ENCODE measurements around the gene ANKRD28.
"Not testable (repeated sequence)": the region's sequence is repeated elsewhere in the genome, so short reads cannot be mapped to it uniquely, and the experiment has no call there.

ANKRD28 gene

GRCh38 chr3:15781637-15782402 is 16.0 kb downstream of the ANKRD28 start:
- H3K4me3 ChIP-seq (ENCODE audit: low read length) = no peak overlapping the region
- DNase-seq (ENCODE audit: low read depth, low spot score) = no peak

GRCh38 chr3:15781131-15781530 is 16.6 kb downstream of the ANKRD28 start:
- no peak for DNase-seq (ENCODE audit: low read depth, low spot score)
- H3K4me3 ChIP-seq (ENCODE audit: low read length) = no peak overlapping the region

- DNase-seq (ENCODE audit: low read depth, low spot score) = no peak
- no peak overlapping the region for H3K4me3 ChIP-seq (ENCODE audit: low read length)
Measured at GRCh38 chr3:15779111-15779510, 18.7 kb downstream of the ANKRD28 start.

DNA sequence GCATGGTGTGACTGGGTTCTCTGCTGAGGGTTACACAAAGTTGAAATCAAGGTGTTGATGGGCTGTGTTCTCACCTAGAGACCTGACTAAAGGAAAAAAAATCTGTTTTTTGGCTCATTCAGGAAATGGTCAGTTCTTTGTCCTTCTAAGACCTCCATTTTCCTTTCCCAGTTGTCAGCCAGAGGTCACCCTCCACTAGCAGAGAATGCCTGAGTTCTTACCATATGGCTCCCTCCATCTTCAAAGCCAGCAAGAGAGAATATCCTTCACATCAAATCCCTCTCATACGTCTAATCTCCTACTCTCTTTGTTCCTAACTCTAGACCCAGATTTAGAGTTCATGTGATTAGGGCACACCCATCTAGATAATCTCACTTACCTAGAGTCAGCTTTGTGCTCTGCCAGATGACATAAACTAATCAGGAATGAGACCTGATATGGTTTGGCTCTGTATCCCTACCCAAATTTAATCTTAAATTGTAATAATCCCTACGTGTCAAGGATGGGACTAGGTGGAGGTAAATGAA is 19.4 kb downstream of the ANKRD28 start:
- DNase-seq (ENCODE audit: low read depth, low spot score) = no peak
- no peak overlapping the region for H3K4me3 ChIP-seq (ENCODE audit: low read length)

GRCh38 chr3:15774931-15775560 is 22.7 kb downstream of the ANKRD28 start:
- not testable (repeated sequence) for H3K4me3 ChIP-seq (ENCODE audit: low read length); DNase-seq (ENCODE audit: low read depth, low spot score)

- DNase-seq (ENCODE audit: low read depth, low spot score) = no peak
- no peak overlapping the region for H3K4me3 ChIP-seq (ENCODE audit: low read length)
Measured at GRCh38 chr3:15771444-15771843, 26.3 kb downstream of the ANKRD28 start.

DNA sequence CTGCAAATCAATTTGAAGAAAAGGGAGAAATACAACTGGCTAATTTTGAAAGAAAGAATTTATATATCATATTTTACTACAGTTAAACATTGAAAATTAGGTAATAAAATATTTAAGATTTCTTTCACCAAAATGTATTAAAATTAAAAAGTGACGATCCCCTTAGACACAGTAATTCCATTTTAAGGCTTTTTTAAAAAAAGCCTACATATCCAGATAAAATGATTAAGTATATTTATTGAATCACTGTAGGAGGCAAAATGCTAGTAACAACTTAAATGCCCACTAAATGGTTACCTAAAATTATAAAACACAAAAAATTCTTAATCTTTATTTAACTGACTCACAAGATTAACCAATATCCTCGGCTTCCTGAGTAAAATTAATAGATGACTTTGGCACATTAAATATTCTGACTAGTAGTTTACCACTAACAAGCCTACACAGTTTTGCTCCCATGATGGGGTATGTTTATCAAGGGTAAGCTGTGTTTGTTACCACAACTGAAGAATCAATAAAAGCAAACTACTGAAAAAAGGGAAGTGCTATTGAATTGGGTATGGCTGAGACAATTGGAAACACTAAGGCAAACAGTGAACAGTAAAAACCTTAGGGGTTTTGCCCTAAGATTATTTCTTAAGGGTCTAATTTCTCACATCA is 28.4 kb downstream of the ANKRD28 start:
- DNase-seq (ENCODE audit: low read depth, low spot score) = no peak
- no peak overlapping the region for H3K4me3 ChIP-seq (ENCODE audit: low read length)

DNA sequence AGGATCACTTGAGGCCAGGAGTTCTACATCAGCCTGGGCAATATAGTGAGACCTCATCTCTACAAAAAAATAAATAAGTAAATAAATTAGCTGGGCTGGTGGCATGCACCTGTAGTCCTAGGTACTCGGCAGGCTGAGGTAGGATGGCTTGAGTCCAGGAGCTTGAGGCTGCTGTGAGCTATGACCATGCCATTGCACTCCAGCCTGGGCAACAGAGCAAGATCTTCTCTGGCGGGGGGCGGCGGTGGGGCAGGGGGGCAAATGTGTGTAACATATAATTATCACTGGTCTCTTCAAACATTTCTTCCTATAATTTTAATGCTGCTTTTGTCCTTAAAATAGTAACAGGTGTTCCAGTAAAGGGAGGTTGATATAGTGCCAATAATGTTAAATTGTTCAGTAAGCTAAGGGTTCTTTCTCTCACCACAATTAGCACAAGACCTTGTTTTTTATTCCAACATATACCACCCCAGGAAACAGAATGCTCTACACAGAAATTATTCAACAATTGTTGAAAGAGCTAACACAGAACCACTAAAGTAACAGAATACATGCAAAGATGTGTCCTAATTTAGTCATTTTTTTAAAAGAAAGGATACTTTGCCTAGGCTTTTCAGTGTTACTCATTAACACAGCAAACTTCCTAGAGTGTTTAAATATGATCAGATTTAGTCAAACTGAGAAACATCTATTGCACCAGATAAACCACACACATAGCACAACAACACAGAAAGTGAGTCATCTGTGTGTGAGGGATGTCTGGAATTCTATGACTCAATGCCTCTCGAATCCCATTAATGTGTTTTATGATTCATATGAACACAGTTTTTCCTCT is 29.1 kb downstream of the ANKRD28 start:
- no peak for DNase-seq (ENCODE audit: low read depth, low spot score)
- H3K4me3 ChIP-seq (ENCODE audit: low read length) = no peak overlapping the region

GRCh38 chr3:15766406-15766805 is 31.4 kb downstream of the ANKRD28 start:
- H3K4me3 ChIP-seq (ENCODE audit: low read length) = no peak overlapping the region
- DNase-seq (ENCODE audit: low read depth, low spot score) = no peak

DNA sequence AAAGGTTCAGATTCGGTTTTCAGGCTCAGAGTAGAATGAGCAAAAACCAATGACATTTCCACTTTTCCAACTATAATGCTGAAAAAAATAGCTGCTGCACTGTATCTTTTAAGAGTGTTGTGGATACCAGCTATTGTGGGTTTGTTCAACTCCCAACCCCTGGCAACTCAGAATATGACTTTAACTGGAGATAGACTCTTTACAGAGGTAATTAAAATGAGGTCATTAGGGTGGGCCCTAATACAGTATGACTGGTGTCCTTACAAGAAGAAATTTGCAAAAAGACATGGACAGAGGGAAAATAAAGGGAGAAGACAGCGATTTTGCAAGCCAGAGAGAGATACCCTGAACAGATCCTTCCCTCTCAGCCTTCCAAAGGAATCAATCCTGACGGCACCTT is 39.5 kb downstream of the ANKRD28 start:
- DNase-seq (ENCODE audit: low read depth, low spot score) = no peak

DNA sequence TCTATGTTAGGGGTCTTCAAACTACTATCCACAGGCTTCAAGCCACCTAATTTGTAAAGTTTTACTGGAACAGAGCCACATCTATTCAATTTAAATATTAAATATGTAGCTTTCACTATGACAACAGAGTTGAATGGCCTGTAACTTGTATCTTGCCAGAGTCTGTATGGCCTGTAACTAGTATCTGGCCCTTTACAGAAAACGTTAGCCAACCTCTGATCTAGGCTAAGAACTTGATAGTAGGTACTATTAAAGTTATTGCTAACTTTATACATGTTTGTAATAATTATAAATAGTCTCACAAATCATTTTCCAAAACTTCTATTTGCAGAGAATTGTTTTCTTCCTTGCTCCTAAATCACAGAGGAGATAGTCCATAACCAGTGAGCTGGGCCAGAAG is 40.0 kb downstream of the ANKRD28 start:
- H3K4me3 ChIP-seq (ENCODE audit: low read length) = no peak overlapping the region
- DNase-seq (ENCODE audit: low read depth, low spot score) = no peak

More for the DNA sequence above, 39.5 kb downstream of the ANKRD28 start:
- H3K4me3 ChIP-seq (ENCODE audit: low read length) = no peak overlapping the region

GRCh38 chr3:15756505-15756904 is 41.3 kb downstream of the ANKRD28 start:
- DNase-seq (ENCODE audit: low read depth, low spot score) = no peak
- H3K4me3 ChIP-seq (ENCODE audit: low read length) = no peak overlapping the region

DNA sequence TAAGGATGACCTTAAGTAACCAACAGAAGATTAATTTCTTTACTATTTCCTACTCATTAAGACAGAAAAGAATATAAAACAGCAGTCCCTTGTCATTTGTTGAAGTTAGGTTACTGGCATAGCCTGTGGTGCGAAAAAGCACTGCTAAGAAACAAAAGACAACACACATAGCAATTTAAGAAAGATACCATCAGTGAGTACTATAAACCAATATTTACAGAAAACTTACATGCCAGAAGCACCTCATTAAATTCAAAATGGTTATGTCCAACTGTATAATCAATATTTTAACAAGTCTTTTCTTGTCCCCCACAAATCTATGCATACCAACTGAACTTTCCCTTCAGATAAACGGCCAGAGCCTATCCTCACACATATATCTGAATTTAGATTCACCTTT is 42.0 kb downstream of the ANKRD28 start:
- DNase-seq (ENCODE audit: low read depth, low spot score) = no peak
- no peak overlapping the region for H3K4me3 ChIP-seq (ENCODE audit: low read length)

DNA sequence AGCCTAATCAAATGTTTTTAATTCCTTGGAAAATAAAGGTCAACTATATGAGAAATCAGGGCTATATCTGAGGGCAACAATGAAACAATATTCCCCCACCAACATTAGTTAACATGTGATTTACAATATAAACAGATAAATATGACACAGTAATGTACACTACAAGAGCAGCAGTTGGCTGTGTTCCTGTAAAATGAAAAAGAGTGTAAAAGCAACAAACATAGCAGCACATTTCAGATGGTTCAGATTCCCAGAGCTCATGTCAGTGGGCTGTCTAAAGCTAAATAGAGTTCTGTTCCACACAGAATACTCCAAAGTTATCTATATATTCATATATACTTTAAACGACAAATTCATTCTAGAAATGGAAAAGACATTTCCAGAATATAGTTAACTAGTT is 42.6 kb downstream of the ANKRD28 start:
- no peak for DNase-seq (ENCODE audit: low read depth, low spot score)
- no peak overlapping the region for H3K4me3 ChIP-seq (ENCODE audit: low read length)

DNA sequence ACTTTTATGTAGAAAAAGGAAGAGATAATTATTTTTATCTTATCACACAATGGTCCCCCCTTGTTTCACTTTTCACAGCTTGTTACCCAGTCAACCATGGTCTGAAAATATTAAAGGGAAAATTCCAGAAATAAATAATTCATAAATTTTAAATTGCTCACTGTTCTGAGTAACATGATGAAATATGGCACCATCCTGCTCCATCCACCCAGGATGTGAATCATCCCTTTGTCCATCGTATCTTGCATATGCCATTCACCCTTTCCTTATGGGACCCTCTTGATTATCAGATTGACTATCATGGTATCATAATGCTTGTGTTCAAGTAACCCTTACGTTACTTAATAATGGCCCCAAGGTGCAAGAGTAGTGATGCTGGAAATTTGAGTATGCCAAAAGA is 43.7 kb downstream of the ANKRD28 start:
- no peak overlapping the region for H3K4me3 ChIP-seq (ENCODE audit: low read length)
- no peak for DNase-seq (ENCODE audit: low read depth, low spot score)

- H3K4me3 ChIP-seq (ENCODE audit: low read length) = no peak overlapping the region
- no peak for DNase-seq (ENCODE audit: low read depth, low spot score)
Measured at GRCh38 chr3:15753056-15753710, 44.6 kb downstream of the ANKRD28 start.

GRCh38 chr3:15750879-15751278 is 46.9 kb downstream of the ANKRD28 start:
- DNase-seq (ENCODE audit: low read depth, low spot score) = no peak
- H3K4me3 ChIP-seq (ENCODE audit: low read length) = no peak overlapping the region

- no peak overlapping the region for H3K4me3 ChIP-seq (ENCODE audit: low read length)
- DNase-seq (ENCODE audit: low read depth, low spot score) = no peak
Measured at GRCh38 chr3:15750143-15750542, 47.6 kb downstream of the ANKRD28 start.

DNA sequence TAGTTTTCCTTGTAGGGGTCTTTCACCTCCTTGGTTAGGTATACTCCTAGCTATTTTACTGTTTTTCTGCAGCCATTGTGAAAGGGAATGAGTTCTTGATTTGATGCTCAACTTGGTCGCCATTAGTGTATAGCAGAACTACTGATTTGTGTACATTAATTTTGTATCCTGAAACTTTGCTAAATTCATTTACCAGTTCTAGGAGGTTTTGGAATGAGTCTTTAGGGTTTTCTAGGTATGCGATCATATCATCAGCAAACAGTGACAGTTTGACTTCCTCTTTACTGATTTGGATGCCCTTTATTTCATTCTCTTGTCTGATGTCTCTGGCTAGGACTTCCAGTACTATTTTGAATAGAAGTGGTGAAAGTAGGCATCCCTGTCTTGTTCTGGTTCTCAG is 51.9 kb downstream of the ANKRD28 start:
- not testable (repeated sequence) for H3K4me3 ChIP-seq (ENCODE audit: low read length); DNase-seq (ENCODE audit: low read depth, low spot score)

Measured in Jurkat, Clone E6-1 (cell line).